HG03039 (cell line): ENCODE measurements around the gene CDIPT.
"Not testable (repeated sequence)": the region's sequence is repeated elsewhere in the genome, so short reads cannot be mapped to it uniquely, and the experiment has no call there.

ENCODE experiments used
- ATAC-seq: cut with Tn5 transposase; IDR thresholded peaks from one replicate; pipeline ENCODE4 v1.9.1; 2021; ENCODE audit warnings: mild to moderate bottlenecking, moderate library complexity; ENCODE audit not compliant: unreplicated experiment

The CDIPT gene

GRCh38 chr16:29897333-29897732 is 34.3 kb upstream of the CDIPT start:
- no peak for ATAC-seq

- ATAC-seq, result no peak
Observed at GRCh38 chr16:29896841-29897240, 33.8 kb upstream of the CDIPT start.

- ATAC-seq, result no peak
Observed at GRCh38 chr16:29894352-29894751, 31.3 kb upstream of the CDIPT start.

- no peak for ATAC-seq
Observed at GRCh38 chr16:29893553-29893952, 30.5 kb upstream of the CDIPT start.

DNA sequence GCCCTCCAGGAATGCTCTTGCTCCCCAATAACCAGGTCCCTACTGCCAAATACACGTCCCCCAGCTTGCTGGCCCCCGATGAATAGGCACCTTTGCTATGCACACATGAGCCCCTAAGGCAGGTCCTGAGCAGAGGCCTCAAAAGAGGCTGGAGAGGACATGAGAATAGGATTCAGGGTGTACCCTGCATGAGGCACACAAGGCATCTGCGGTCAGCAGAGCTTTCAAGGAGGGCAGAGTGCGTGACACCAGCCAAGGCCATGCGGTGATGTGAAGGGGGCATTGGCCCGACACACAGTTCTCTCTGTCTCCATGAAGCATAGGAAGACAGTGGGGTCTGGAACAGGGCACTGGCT is 29.4 kb upstream of the CDIPT start:
- ATAC-seq, result no peak

DNA sequence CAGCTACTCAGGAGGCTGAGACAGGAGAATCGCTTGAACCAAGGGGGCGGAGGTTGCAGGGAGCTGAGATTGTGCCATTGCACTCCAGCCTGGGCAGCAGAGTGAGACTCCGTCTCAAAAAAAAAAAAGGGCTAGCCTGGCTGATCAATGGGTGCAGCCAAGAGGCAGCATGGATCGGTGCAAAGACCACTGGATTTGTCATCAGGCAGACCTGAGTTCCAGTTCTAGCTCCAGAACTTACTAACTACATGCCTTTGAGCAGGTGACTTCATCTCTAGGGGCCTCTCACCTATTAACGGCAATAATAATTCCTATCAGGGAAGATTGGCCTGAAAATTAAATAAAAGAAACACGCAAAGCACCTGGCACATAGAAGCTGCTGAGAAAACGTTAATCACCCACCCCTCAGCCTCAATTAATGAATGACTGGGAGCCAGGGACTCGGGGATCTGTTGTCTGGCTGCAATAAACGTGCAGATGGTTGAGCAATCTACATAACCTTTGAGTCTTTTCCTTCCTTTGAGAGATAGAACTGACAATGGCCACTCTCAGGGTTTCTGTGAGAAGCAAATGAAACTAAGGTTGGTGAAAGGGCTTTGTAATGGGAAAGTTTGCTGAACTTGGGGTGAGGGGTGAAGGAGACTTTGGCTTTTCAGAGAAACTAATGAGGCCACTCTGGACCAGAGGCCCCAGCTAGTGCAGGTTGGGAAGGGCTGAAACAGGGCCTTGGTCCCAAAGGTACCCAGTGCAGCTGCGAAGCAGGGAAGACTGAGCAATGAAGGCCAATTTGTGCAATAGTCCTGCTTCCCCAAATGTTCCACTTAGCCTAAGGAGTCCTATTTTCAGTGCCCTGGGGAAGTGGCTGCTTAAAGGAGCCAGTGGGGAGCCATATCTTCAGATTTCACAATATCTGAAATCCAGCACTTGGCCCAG is 28.8 kb upstream of the CDIPT start:
- ATAC-seq, result no peak

DNA sequence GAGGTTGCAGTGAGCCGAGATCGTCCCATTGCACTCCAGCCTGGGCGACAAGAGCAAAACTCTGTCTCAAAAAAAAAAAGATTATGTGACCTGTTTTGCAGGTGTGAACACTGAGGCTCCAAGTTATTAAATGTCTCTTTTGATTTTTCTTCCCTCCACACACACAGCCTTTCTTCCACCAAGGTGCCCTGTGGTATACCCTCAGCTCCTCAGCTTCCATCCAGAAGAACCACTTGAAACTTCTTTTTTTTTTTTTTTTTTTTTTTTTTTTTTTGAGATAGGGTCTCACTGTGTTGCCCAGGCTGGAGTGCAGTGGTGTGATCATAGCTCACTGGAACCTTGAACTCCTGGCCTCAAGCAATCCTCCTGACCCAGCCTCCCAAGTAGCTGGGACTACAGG is 26.3 kb upstream of the CDIPT start:
- not testable (repeated sequence) for ATAC-seq

GRCh38 chr16:29883987-29884386 is 21.0 kb upstream of the CDIPT start:
- ATAC-seq, result no peak

DNA sequence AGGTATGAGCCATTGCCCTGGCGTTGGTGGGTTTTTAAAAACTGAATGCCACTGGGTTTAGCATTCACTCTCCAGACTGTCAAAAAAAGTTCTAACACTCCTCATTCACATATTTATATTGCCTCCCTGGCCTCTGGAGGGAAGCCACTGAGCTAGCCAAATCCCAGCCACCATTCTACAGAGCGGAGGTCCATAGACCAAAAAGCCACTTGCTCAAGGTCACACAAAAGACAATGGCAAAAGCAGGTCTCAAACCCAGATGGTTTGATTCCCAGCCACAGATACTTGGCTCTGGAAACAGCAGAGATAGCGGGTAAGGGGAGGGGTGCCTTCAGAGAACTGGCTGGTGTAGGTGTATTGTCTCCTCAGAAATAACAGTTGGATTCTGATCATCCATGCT is 18.0 kb upstream of the CDIPT start:
- no peak for ATAC-seq

DNA sequence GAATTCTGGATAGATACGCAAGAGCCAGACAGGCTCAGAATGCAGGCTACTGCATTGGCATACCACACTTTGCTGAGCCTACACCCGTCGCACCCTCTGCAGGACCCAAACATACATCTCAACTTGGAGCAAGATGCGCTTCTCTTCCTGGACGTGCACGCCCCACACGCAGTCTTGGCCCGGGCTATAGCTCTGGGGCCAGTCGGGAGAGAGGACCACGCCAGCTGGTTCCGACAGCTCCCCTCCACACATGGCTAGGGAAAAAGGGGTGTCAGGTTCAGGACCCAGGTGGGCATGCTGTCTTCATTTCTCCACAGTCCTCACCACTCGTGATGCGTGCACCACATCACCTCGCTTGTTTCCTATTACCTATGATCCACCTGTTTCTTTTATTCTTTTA is 15.1 kb upstream of the CDIPT start:
- no peak for ATAC-seq

GRCh38 chr16:29877266-29877961 is 14.4 kb upstream of the CDIPT start:
- no peak for ATAC-seq

- ATAC-seq, result no peak
Observed at GRCh38 chr16:29876594-29877249, 13.7 kb upstream of the CDIPT start.

DNA sequence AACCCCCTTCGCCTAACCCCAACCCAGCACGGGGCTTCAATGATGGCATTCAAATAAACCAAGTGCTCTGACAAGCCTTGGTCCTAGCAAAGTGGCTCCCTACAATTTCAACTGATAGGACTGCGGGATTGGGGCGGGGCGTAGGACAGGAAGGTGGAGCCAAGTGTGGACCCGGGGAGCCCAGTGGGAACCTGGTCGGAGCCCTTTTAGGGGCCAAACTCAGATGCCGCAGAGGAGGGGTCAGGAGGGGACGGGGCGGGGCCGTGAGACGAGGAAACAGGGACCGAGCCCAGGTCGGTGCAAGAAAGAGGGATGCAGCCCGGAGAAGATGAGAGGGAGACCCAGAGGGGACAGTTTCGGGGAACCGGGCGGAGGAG is 13.2 kb upstream of the CDIPT start:
- ATAC-seq, result no peak

DNA sequence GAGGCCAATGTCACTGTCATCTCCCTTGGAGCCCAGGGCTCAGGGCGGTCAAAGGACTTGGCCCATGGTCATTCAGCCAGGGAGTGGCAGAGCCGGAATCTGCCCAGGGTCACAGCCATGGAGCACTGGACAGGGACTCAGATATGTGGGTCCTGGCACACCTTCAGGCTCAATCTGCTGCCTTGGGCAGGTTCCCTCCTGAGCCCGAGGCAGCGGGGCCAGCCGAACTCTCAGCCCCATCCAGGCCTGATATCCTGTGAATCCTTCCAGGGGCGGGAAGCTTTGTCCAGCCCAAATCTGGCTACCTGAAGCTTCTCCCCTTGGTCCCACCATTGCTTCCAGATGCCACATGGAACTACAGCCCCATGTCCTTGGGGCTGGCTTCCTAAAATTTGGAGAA is 12.2 kb upstream of the CDIPT start:
- ATAC-seq, result no peak

GRCh38 chr16:29873319-29873718 is 10.3 kb upstream of the CDIPT start:
- no peak for ATAC-seq

DNA sequence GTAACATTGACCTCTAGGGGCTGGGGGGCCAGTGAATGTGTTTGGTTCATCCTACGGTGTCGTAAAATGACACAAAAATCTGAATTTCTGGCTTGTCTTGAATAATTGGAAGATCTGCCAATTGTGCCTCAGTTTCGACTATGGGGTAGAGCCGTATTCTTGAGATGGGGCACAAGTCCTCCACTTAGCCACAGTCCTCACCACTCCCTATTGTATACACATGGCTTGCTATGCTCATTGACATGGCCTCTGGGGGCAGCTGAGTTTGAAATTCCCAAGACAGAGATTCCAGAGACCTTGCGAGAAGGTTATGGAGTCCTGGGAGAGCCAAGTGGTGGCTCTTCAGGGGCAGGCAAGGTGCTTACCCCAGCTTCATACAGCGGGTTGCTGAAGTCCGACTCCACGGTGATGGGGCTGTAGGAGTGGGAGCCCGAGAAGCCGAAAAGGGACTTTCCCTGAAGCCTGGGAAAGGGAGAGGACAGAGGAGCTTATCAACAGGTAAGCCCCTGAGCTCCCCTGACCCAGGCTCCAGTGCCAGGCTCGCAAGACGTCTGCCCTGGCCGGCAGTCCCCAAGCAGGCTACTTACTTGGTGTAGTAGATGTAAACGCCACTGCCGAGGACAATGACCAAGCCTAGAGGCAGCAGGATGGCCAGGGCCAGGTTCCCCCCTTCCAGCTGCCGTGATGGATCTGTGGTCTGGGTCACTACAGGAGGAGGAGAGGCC is 9.0 kb upstream of the CDIPT start:
- ATAC-seq, result no peak

DNA sequence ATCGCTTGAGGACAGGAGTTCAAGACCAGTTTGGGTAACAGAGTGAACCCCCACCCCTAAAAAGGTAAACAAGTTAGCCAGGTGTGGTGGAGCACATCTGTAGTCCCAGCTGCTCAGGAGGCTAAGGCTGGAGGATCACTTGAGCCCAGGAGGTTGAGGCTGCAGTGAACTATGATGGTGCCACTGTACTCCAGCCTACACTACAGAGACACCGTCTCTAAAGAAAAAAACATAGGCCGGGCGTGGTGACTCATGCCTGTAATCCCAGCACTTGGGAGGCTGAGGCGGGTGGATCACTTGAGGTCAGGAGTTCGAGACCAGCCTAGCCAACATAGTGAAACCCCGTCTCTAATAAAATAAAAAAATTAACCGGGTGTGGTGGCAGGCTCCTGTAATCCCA is 6.0 kb upstream of the CDIPT start:
- ATAC-seq, result not testable (repeated sequence)

GRCh38 chr16:29868396-29869009 is 5.5 kb upstream of the CDIPT start:
- no peak for ATAC-seq

DNA sequence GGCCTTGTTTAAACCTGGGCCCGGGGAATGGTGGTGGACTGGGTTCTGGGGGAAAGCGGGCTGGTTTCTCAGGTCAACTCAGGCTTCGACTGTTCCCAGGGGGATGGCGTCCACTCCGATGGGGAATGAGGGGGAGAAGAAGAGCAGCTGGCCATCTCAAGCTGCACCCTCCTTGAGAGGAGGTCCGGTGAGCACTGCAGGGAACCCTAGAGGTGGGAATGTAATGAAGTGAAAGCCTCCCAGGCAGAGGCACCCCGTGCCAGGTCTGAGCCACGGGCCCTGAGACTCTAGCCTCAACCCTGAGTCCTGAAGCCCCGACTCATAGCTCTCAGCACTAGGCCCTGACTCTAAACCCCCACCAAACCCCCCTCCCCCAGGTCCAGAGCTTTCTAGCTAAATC is 1.2 kb upstream of the CDIPT start:
- no peak for ATAC-seq

DNA sequence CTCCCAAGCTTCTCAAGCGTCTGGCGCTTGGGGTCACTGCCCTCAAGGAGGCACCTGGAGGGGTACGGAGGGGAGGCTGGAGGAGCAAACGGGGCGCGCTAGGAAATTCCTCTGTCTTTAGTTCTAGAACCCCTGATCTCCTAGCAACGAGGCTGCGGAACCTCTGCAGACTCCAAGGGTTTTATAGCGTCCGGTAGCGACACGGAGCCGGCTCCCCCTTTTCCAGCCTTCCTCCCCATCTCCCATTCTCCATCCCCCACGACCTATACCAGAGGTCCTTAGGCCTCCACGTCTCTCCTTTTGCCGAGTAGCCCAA is 601 bp upstream of the CDIPT start:
- no peak for ATAC-seq

- no peak for ATAC-seq
Observed at GRCh38 chr16:29862383-29862883, 593 bp downstream of the CDIPT start.
